ENCODE data around the gene DIDO1.

Gene DIDO1

DNA sequence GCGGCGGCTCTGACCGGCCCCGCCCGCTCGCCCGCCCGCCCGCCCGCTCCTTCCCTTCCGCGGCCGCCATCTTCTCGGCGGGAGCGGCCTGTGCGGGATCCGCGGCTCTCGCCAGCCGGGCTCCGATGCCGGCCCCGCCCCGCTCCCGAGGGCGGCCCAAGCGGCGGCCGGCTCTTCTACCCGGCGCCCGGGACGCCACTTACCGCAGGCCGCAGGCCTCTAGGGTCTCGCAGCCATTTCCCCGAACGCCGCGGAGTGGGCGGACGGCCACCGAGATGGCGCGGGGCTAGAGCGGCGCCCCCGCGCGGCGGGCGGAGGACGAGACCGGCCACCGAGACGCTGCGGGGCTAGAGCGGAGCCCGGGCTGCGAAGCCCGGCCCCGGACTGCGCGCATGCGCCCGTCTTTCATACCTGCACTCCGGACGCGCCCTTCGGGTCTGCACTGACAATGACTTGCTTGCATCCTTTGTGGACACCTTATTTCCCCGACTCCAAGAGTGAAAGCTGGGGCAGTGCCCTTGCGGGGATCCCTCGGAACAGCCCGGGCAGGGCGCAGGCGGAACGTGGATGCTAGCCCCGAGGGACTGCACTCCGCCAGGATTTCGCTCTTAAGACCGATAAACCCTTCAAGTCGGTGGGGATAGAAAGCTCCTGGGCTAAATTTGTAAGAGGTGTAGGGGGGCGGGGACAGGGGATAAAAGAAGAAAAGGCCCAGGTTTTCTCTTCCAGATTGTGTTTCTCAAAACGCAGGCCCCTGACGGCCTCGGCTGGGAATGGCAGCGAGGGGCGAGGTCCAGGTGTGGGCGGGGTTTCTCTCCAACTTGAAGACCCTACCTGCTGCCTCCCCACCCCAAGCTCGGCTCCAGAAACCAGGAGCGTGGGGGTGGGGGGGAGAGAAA lies at the start of gene DIDO1:
DIDO1 (minus strand) TSS at position 277 of the 899 bp plus-strand sequence.
- no peak for DNase-seq

DNA sequence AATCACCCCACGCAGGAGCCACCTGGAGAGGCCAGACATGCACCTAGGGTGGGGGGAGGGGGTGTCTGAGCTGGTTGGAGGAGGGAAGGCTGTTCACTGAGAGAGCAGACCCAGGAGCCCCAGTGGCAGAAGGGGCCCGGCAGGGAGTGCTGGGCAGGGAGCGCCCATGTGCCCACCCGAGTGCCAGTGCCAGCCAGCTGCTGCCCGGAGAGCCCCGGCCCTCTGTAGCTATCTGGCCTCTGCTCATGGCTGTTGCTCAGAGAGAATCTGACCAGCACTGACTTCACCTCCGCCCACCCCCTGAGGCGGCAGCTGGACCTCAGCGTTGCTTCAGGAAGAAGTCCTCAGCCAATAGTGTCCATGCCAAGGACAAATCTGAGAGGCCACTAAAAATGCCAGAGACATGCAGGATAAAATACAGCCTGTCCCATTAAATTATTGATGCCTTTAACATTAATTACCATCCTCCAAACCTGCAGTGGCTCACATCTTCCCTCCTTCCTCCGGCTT lies 49.0 kb upstream of the DIDO1 start:
- DNase-seq: no peak

DNA sequence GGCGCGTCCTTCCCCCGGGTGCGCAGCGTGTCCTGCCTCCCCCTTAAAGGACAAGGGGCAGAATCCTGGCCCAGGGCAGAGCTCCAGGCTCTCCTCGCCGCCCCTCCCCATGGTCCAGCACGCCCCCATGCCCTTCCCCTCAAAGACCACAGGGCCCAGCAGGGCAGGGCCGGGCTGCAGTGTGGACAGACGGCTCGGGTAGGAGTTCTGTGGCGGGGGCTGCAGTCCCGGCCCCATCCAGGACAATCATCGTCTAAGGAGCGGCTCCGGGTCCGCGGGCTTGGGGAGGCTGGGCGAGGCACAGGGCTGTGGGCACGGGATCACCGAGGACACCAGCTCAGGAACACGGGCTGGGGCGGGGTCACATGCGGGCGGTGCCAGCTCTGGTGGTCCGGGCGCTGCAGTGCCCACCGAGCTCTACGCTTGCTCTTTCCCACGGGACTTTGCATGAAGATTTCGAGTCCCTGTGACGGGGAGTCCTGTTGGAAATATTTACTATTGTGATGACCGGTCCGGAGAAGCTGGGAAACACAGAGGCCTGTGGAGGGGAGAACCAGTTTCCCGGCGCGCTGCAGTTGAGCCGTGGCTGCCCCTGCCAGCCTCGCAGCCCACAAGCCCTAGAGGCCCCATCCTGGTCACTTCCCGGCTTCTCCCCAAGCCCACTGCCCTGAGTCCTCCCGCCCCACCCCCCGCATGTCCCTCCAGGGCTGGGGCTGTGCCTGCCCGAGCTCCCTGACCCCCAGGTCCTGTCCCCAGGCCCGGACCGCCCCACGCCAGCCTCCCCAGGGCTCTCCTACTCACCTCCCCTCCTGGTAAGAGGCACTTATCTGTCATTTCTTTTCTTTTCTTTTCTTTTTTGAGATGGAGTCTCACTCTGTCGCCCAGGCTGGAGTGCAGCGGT lies 46.8 kb upstream of the DIDO1 start:
- DNase-seq: no peak

GRCh38 chr20:62971950-62972844 lies 45.9 kb upstream of the DIDO1 start:
- no peak for DNase-seq

DNA sequence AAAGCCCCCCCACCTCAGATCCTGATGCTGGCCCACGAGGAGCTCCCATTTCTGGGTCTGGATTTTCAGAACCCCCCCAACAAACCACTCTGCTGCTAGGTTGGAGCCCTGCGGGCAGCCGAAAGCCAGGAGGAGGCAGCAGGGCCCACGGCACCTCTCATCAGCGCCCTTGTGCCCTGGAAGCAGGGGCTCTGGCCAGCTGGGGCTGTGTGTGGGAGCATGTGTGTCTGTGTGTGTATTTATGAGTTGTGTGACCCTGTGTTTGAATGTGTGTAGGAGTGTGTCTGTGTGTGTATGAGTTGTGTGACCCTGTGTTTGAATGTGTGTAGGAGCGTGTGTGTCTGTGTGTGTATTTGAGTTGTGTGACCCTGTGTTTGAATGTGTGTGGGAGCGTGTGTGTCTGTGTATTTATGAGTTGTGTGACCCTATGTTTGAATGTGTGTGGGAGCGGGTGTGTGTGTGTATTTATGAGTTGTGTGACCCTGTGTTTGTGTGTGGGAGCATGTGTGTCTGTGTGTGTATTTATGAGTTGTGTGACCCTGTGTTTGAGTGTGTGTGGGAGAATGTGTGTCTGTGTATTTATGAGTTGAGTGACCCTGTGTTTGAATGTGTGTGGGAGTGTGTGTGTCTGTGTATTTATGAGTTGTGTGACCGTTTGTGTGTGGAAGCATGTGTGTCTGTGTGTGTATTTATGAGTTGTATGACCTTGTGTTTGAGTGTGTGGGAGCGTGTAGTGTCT lies 45.1 kb upstream of the DIDO1 start:
- DNase-seq: no peak

DNA sequence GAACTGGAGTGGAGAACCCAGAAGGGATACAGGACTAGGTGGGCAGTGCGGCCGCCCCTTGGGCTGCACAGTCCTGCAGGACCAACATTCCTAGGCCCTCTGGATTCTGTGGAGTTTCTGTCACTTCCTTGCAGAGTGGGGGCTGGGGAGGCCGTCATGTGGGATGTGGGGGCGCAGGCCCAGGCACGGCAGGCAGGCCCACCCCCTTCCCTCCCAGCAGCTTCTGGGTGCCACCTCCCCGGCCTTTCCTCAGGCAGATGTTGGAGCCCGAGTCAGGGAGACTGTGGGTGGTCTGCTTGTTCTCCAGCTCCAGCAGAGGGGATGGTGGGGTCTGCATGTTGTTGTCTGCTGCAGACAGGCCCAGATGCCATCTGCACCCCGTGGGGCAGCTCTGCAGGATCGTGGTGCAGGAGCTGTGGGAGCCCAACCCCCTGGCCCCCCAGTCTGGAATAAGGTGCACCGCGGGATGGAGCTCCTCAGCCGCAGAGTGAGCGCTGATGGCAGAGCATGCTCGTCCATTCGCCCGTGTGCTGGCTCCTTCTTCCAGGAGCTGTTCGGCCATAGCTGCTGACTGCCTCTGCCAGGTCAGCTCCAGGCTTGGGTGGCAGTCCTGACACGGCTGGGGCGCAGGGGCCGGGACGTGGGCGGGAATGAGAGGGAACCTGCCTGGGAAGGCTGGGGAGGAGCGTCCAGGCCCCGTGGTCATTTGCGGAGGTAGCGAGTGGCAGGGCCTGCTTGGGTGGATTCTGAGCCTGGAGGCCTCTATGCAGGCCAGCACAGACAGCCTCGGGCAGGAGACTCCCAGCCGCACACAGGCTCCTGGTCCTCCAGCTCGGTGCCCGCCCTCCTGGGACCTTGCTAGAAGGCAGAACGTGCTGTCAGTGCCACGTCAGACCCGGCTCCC lies 44.3 kb upstream of the DIDO1 start:
- no peak for DNase-seq

DNA sequence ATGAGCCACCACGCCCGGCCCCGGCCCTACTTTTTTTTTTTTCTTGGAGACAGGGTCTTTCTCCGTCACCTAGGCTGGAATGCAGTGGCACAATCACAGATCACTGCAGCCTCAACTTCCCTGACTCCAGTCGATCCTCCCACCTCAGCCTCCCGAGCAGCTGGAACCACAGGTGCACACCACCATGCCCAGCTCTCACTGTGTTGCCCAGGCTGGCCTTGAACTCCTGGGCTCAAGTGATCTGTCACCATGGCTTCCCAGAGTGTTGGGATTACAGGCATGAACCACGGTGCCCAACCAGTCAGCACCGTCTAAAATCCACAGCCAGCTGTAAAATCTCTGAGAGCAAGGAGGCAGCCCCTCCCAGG lies 43.6 kb upstream of the DIDO1 start:
- DNase-seq: no peak

- DNase-seq: no peak
Observed at GRCh38 chr20:62969179-62969760, 43.0 kb upstream of the DIDO1 start.

DNA sequence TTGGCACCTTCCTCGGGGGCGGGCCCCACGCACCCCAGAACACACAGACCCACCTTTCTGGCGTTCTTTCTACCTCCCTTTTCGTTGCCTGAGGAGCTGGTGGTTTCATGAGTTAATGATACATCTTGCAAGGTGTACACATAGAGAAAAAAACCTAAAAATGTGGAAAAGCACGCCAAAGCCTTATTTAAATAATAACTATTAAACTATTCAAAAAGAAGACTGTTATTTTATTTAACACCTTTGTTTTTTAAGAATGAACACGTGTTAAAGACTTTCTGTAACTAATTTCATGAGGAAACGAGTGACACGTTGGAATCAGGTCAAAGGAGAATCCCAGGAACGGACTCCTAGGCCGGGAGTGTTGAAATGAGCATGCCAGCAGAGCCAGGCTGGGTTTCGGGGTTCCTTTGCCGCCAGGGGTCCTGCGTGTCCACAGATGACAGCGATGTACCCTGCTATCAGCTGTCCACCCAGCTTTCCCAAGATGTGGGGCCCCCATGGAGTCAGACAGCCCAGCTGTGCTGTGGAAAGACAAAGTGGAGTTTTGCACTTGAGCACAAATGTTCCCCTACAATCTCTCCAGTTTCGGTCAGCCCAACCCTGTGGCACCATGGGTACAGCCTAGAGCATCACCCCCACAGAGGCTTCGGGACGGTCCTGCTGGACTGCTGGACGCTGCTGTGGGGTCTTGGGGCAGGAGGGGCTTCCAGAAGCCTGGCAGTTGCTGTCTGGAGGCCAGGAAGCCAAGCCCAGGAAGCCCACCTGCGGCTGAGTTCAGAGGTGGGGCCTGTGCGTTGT lies 42.3 kb upstream of the DIDO1 start:
- DNase-seq: no peak

GRCh38 chr20:62967628-62968351 lies 41.5 kb upstream of the DIDO1 start:
- no peak for DNase-seq

DNA sequence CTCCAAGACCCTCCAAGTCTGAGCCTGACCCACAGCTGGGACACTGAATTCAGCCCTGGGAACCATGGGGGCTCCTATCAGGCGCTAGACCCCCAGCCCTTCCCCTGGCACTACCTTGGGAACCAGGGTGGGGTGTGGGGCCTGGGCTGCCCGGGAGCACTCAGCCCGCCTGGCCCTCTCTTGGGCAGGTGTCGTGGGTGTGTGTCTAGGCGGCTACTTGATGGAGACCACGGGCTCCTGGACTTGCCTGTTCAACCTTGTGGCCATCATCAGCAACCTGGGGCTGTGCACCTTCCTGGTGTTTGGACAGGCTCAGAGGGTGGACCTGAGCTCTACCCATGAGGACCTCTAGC lies 40.8 kb upstream of the DIDO1 start:
- DNase-seq: no peak

GRCh38 chr20:62966212-62967148 lies 40.2 kb upstream of the DIDO1 start:
- no peak for DNase-seq

GRCh38 chr20:62965363-62965771 lies 39.1 kb upstream of the DIDO1 start:
- DNase-seq: no peak

GRCh38 chr20:62964700-62965099 lies 38.4 kb upstream of the DIDO1 start:
- DNase-seq: no peak

- no peak for DNase-seq
Observed at GRCh38 chr20:62963614-62964397, 37.5 kb upstream of the DIDO1 start.

DNA sequence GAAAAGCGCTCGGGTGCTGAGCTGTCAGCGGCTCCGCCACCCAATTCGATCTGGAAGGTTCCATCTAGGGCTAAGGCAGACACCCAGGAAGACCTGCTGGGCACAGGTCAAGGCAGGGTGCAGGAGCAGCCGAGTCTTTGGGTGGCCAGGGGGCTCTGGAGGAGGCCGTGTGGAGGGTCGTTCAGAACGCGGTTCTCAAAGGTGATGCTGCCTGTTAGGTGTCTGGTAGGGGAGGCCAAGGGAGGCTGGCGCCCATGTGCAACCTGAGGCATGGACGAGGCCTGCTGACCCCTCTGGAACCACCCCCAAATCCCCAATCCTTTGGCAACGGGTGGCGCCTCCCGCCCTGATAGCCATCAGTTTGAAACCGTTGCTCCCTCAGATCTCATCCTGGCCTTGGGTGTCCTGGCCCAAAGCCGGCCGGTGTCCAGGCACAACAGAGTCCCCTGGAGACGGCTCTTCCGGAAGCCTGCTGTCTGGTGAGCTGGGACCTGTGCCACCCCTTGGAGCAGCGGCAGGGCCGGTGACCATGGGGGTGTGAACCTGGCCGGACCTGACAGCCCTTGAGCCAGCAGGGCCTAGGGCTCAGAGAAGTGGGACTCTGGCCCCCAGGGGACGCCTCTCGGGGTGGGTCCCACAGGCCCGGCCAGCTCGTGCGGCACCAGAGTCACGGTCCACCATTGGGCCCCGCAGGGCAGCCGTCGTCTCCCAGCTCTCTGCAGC lies 36.7 kb upstream of the DIDO1 start:
- no peak for DNase-seq

Data from NCI-H2081 treated with DMSO at 0.1 percent for 48 hours (cell line).